Measurements from ENCODE around the gene APOL1. TPM values are rescaled to one million over a fixed set of nuclear protein-coding genes. Genes with fewer than 3 reads are reported as not detected.

Gene APOL1
- total and polyA plus RNA-seq, 2 of the 13 experiments (the other 11 are each of a cell fraction or from before 2014, with no cell fraction given): 20.3 to 75.0 TPM

DNA sequence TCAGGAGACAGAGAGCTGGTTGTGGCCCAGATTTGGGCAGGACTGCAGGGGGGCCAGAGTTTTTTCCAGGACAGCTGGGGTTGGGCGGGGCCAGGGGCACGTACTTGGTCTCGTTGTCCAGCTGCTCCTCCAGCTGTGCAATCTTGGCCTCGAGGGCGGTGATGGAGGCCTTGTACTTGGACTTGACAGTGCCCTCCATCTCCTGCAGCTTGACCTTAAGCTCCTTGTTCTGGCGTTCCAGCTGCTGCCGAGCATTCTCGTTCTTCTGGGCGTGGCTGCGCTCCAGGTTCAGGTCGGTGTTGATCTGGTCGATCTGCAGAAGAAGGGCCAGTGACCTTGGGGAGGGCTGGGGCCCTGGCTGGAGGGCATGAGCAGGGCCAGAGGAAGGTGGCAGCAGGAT, 32.1 kb downstream of the APOL1 start:
- TF ChIP-seq POLR2A (IDR thresholded peaks at IDR 0.05; ENCODE audit: insufficient read depth in 1 of 2, low read depth in 2 of 2, low read length in 2 of 2) (0 out of 4 replicates have a peak, but pooled peaks of 1 of the 2 experiments have one; percentile 28), ZC3H4 (CRISPR knock-in tag; IDR thresholded peaks at IDR 0.05; ENCODE audit: borderline replicate concordance) (no peak)
- Histone ChIP-seq H3K4me1 (ENCODE audit: insufficient read depth, low read length) (peaks cover 5% of the 10 kb centered on the region), H3K9me3 (ENCODE audit: low read length) (no peaks in the 10 kb centered on the region), H3K79me2 (ENCODE audit: insufficient read depth, low read length) (no peaks in the 10 kb centered on the region), H3K27ac (ENCODE audit: extremely low read length, insufficient read depth, low read length) (no peak overlapping the region), H3K4me2 (ENCODE audit: low read depth, low read length) (no peak overlapping the region), H3K9ac (ENCODE audit: insufficient read depth, low read depth, low read length) (no peak overlapping the region), H3K27me3 (ENCODE audit: control insufficient read depth in 1 of 2, insufficient read depth in 2 of 2, low read length in 2 of 2) (no peaks in the 10 kb centered on the region), H4K20me1 (ENCODE audit: insufficient read depth, low read length) (no peaks in the 10 kb centered on the region), H2AFZ (ENCODE audit: low read length) (no peak overlapping the region), H3K4me3 (replicated peaks in 1 of 3; ENCODE audit: insufficient read depth in 1 of 3, low read depth in 2 of 3, low read length in 3 of 3) (no peak overlapping the region), H3K36me3 (replicated peaks in 1 of 2; ENCODE audit: control insufficient read depth in 1 of 2, insufficient read depth in 2 of 2, low read length in 2 of 2) (peaks cover 48 to 70% of the 10 kb centered on the region in 2 experiments)
- ATAC-seq (no peak), FAIRE-seq (no peak), DNase-seq (ENCODE audit: low spot score) (no peak)
- in situ Hi-C loops (cut with HindIII; ENCODE audit: extremely low pct_ligation_motif_present, low pct_unique_long_range_greater_than_20kb) (loop anchor here (5.0 to 10.0 kb wide), 2 partner anchors 50 to 88 kb away; partner anchors contain the start of gene APOL2), intact Hi-C loops (cut with micrococcal nuclease; ENCODE audit: unreplicated experiment) (no loop called here)
- POLR2A ChIA-PET: no interaction called here
- WGBS (ENCODE audit: low lambda C conversion rate): 95% methylated on average over 9 of the region's 12 CpGs
- CTCF ChIA-PET (ENCODE audit: low intra/inter-chr PET ratio, low total read pairs): interaction anchor here (2.0 kb wide), 1 partner anchor 90 kb away, joined by 14 read pairs; no protein-coding TSS in a partner anchor
- no TSS peak for BruUV-seq (replicated peaks)

DNA sequence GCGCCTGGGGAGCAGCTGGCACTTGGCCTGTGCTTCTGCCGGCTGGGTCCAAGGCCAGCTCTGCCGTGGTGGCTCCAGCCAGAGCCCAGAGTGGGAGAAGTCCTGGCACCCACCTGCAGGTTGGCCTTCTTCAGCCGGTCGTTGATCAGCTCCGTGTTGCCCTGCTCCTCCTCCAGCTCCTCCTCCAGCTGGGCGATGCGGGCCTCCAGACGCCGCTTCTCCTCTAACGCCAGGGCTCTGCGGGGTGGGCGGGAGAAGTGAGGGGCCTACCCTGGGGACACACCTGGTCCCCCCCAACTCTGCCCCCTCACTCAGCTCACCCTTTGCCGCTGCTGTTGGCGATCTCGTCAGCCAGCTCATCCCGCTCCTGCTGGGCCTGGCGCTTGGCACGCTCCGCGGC, 32.6 kb downstream of the APOL1 start:
- Histone ChIP-seq H3K4me3 (replicated peaks in 1 of 3; ENCODE audit: insufficient read depth in 1 of 3, low read depth in 2 of 3, low read length in 3 of 3) (no peak overlapping the region), H3K27ac (ENCODE audit: extremely low read length, insufficient read depth, low read length) (no peak overlapping the region), H3K79me2 (ENCODE audit: insufficient read depth, low read length) (no peaks in the 10 kb centered on the region), H3K4me1 (ENCODE audit: insufficient read depth, low read length) (no peaks in the 10 kb centered on the region), H3K9me3 (ENCODE audit: low read length) (no peaks in the 10 kb centered on the region), H3K36me3 (replicated peaks in 1 of 2; ENCODE audit: control insufficient read depth in 1 of 2, insufficient read depth in 2 of 2, low read length in 2 of 2) (peaks cover 48 to 71% of the 10 kb centered on the region in 2 experiments), H3K9ac (ENCODE audit: insufficient read depth, low read depth, low read length) (no peak overlapping the region), H3K27me3 (ENCODE audit: control insufficient read depth in 1 of 2, insufficient read depth in 2 of 2, low read length in 2 of 2) (no peaks in the 10 kb centered on the region), H3K4me2 (ENCODE audit: low read depth, low read length) (no peak overlapping the region), H4K20me1 (ENCODE audit: insufficient read depth, low read length) (no peaks in the 10 kb centered on the region), H2AFZ (ENCODE audit: low read length) (no peak overlapping the region)
- ChIA-PET CTCF (ENCODE audit: low intra/inter-chr PET ratio, low total read pairs) (interaction anchor here (0.9 to 2.0 kb wide), 2 partner anchors 64 to 91 kb away, joined by 4 to 14 read pairs; no protein-coding TSS in a partner anchor), POLR2A (no interaction called here)
- no TSS peak for BruUV-seq (replicated peaks)
- no peak for TF ChIP-seq SMC3 (IDR thresholded peaks at IDR 0.05; ENCODE audit: low read length)
- peak; percentile 61 for TF ChIP-seq AGO2 (optimal IDR thresholded peaks at IDR 0.05; ENCODE audit: low read depth, low read length)
- no peak for TF ChIP-seq ZBTB3 (CRISPR knock-in tag; IDR thresholded peaks at IDR 0.05; ENCODE audit: borderline replicate concordance, low read depth)
- no peak for TF ChIP-seq CEBPB (IDR thresholded peaks at IDR 0.05; ENCODE audit: borderline replicate concordance, low read depth, low read length)
- ATAC-seq (no peak), FAIRE-seq (no peak), DNase-seq (ENCODE audit: low spot score) (no peak)
- in situ Hi-C loops (cut with HindIII; ENCODE audit: extremely low pct_ligation_motif_present, low pct_unique_long_range_greater_than_20kb) (loop anchor here (5.0 to 10.0 kb wide), 2 partner anchors 51 to 88 kb away; partner anchors contain the start of gene APOL2), intact Hi-C loops (cut with micrococcal nuclease; ENCODE audit: unreplicated experiment) (no loop called here)
- 96% methylated on average over 15 of the region's 21 CpGs for WGBS (ENCODE audit: low lambda C conversion rate)
